ENCODE measurements around the gene SCN4A.
"Not testable (repeated sequence)": the region's sequence is repeated elsewhere in the genome, so short reads cannot be mapped to it uniquely, and the experiment has no call there.

SCN4A gene

DNA sequence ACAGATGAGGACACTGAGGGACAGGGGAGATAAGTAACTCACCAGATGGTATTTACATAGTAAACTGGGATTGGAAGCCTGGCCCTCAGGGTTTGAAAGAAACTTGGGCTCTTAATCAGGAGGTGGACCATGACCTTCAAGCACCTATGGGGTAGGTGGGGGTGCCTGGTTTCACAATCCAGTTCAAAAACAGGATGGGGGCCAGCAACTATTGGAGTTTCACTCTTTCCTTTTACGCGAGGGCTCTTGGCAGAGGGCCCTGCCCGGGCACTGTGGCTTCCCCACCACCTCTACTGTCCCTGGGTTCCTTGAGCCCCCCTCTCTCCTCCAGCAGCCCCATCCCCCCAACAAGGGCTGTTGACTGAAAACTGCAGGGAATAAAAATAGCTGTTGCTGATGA lies 14.1 kb upstream of the SCN4A start:
- Histone ChIP-seq H3K36me3 (ENCODE audit: insufficient read depth, insufficient read length, low read length) (no peaks in the 10 kb centered on the region), H3K9ac (ENCODE audit: insufficient read length, low read depth) (no peak overlapping the region), H3K4me1 (ENCODE audit: insufficient read depth, insufficient read length) (peaks cover 37% of the 10 kb centered on the region), H3K4me3 (ENCODE audit: insufficient read length, low read depth) (no peak overlapping the region), H3K9me3 (ENCODE audit: insufficient read depth, low read length) (peaks cover 5% of the 10 kb centered on the region; the same call in 1 of the 2 replicates), H3K27me3 (ENCODE audit: insufficient read depth, insufficient read length) (peaks cover 13% of the 10 kb centered on the region)
- TF ChIP-seq YY1 (IDR thresholded peaks at IDR 0.05; ENCODE audit: insufficient read depth, insufficient read length) (no peak), SUZ12 (IDR thresholded peaks at IDR 0.05; ENCODE audit: extremely low read depth, insufficient read depth, insufficient read length) (no peak), ZNF274 (IDR thresholded peaks at IDR 0.05; ENCODE audit: low read depth, low read length) (no peak)
- no peak for DNase-seq (ENCODE audit: low read depth, low spot score)

DNA sequence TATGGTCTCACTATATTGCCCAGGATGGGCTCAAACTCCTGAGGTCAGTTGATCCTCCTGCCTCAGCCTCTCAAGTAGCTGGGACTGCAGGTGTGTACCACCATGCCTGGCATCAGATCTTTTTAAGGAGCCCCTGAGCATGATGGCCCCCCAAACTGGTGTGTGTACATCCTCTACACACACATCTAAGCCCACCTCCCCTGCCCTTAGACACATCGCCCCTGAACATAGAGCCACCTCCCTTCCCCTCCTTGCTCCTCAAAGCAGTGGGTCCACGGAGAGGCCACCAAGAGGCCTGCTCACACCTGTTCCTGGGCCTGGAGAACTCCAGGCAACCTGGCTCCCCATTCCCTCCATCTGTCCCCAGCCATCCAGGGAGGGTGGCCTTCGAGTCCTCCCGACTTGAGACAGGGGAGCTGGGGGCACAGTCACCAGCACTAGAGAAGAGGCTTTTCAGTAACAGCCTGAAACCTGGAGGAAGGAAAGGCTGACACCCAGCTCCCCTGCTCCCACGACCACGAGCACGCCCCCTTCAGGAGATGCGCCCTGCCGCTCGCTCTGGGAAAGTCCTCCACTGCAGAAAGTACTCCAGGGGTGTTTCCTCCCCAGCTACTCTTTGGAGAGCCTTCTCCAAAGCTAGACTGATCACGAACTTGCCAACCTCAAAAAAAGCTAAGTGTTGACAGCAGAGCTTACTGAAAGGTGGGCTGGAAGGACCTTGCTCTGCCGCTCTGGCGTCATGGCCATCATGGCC lies 12.8 kb upstream of the SCN4A start:
- no peak for DNase-seq (ENCODE audit: low read depth, low spot score)
- Histone ChIP-seq H3K9me3 (ENCODE audit: insufficient read depth, low read length) (peaks cover 9% of the 10 kb centered on the region; the same call in 1 of the 2 replicates), H3K36me3 (ENCODE audit: insufficient read depth, insufficient read length, low read length) (no peaks in the 10 kb centered on the region), H3K9ac (ENCODE audit: insufficient read length, low read depth) (no peak overlapping the region), H3K4me3 (ENCODE audit: insufficient read length, low read depth) (no peak overlapping the region), H3K4me1 (ENCODE audit: insufficient read depth, insufficient read length) (peaks cover 34% of the 10 kb centered on the region), H3K27me3 (ENCODE audit: insufficient read depth, insufficient read length) (peaks cover 8% of the 10 kb centered on the region)
- TF ChIP-seq ZNF274 (IDR thresholded peaks at IDR 0.05; ENCODE audit: low read depth, low read length) = no peak
- TF ChIP-seq SUZ12 (IDR thresholded peaks at IDR 0.05; ENCODE audit: extremely low read depth, insufficient read depth, insufficient read length) = no peak
- no peak for TF ChIP-seq YY1 (IDR thresholded peaks at IDR 0.05; ENCODE audit: insufficient read depth, insufficient read length)

DNA sequence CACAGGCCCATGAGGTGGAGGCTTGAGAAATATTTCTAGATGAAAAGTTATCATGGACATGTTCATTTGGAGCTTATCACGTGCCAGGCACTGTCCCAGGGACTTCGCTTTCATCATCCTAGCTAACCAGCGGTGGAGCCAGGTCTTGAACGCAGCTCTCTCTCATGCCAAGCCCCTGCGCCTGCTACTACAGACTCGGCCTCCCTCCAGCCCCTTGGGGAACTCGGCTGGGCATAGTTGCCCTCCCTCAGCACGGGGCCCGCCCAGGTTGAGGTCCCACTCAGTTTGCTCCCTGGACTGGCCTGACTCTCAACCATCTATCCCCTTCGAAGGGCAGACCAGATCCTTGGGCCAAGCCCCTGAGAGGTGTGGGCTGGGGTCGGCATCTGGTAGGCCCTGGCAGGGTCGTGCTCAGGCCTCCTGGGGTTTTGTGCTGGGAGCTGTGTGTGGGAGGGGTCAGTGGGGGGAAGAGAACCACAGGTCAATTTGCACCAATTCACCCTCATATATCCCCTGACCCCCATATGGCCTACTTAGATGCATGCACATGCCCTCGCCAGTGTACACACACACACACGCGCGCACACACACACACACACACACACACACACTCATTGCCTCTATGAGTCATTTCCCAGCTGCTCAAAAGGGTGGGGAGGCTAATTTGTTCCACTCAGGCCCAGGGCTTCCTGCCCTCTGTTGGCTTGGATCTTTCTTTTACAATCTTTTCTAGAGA lies 12.1 kb upstream of the SCN4A start:
- Histone ChIP-seq H3K36me3 (ENCODE audit: insufficient read depth, insufficient read length, low read length) (no peaks in the 10 kb centered on the region), H3K9me3 (ENCODE audit: insufficient read depth, low read length) (peaks cover 9% of the 10 kb centered on the region; the same call in 1 of the 2 replicates), H3K27me3 (ENCODE audit: insufficient read depth, insufficient read length) (peaks cover 5% of the 10 kb centered on the region), H3K4me1 (ENCODE audit: insufficient read depth, insufficient read length) (peaks cover 28% of the 10 kb centered on the region), H3K4me3 (ENCODE audit: insufficient read length, low read depth) (no peak overlapping the region), H3K9ac (ENCODE audit: insufficient read length, low read depth) (no peak overlapping the region)
- DNase-seq (ENCODE audit: low read depth, low spot score) = no peak
- TF ChIP-seq SUZ12 (IDR thresholded peaks at IDR 0.05; ENCODE audit: extremely low read depth, insufficient read depth, insufficient read length) (no peak), YY1 (IDR thresholded peaks at IDR 0.05; ENCODE audit: insufficient read depth, insufficient read length) (no peak), ZNF274 (IDR thresholded peaks at IDR 0.05; ENCODE audit: low read depth, low read length) (no peak)

DNA sequence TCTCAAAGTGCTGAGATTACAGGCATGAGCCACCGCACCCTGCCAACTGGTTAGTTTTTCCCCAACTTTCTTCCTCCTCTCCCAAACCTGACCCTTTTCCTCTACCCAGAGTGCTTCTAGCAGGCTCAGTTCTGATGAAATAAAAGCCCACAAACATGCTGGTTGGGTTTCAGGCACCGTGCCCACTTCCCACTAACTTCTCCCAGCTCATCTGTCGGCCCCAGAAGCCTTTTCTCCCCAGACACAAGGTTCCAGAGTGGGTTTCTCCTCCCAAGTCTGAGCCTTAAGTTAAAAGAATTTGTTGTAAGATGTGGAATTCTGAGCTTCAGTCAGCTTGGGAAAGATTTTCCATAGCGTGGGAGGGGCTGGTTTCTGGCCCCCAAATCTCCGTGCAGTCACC lies 11.5 kb upstream of the SCN4A start:
- TF ChIP-seq YY1 (IDR thresholded peaks at IDR 0.05; ENCODE audit: insufficient read depth, insufficient read length) (no peak), SUZ12 (IDR thresholded peaks at IDR 0.05; ENCODE audit: extremely low read depth, insufficient read depth, insufficient read length) (no peak), ZNF274 (IDR thresholded peaks at IDR 0.05; ENCODE audit: low read depth, low read length) (no peak)
- Histone ChIP-seq H3K9ac (ENCODE audit: insufficient read length, low read depth) (no peak overlapping the region), H3K4me1 (ENCODE audit: insufficient read depth, insufficient read length) (peaks cover 23% of the 10 kb centered on the region), H3K9me3 (ENCODE audit: insufficient read depth, low read length) (peaks cover 9% of the 10 kb centered on the region; the same call in 1 of the 2 replicates), H3K27me3 (ENCODE audit: insufficient read depth, insufficient read length) (peaks cover under 1% of the 10 kb centered on the region), H3K4me3 (ENCODE audit: insufficient read length, low read depth) (no peak overlapping the region), H3K36me3 (ENCODE audit: insufficient read depth, insufficient read length, low read length) (no peaks in the 10 kb centered on the region)
- DNase-seq (ENCODE audit: low read depth, low spot score) = no peak

DNA sequence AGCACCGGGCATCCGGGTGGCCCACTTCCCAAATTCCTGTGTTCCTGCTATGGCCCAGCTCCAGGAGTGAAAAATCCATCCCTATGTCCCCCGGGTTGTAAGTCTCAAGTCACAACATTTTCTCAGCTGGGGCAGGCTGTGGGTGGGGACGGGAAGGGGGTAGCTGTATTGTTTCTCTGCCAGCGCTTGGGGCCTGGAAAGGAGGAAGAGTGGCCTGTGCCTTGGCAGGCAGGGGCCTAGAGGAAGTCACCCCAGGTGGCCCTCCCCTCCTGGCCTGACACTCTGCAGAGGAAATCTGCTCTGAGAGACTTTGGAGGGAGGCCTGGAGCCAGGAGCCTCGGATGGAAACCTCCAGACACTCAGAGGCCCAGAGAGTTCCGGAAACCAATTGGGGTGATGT lies 10.6 kb upstream of the SCN4A start:
- H3K4me3 ChIP-seq (ENCODE audit: insufficient read length, low read depth) = no peak overlapping the region
- H3K9ac ChIP-seq (ENCODE audit: insufficient read length, low read depth) = no peak overlapping the region
- H3K4me1 ChIP-seq (ENCODE audit: insufficient read depth, insufficient read length) = peaks cover 22% of the 10 kb centered on the region
- no peak for DNase-seq (ENCODE audit: low read depth, low spot score)
- TF ChIP-seq YY1 (IDR thresholded peaks at IDR 0.05; ENCODE audit: insufficient read depth, insufficient read length) (no peak), ZNF274 (IDR thresholded peaks at IDR 0.05; ENCODE audit: low read depth, low read length) (no peak), SUZ12 (IDR thresholded peaks at IDR 0.05; ENCODE audit: extremely low read depth, insufficient read depth, insufficient read length) (no peak)
- H3K36me3 ChIP-seq (ENCODE audit: insufficient read depth, insufficient read length, low read length) = no peaks in the 10 kb centered on the region
- no peaks in the 10 kb centered on the region for H3K27me3 ChIP-seq (ENCODE audit: insufficient read depth, insufficient read length)
- H3K9me3 ChIP-seq (ENCODE audit: insufficient read depth, low read length) = peaks cover 9% of the 10 kb centered on the region; the same call in 1 of the 2 replicates

DNA sequence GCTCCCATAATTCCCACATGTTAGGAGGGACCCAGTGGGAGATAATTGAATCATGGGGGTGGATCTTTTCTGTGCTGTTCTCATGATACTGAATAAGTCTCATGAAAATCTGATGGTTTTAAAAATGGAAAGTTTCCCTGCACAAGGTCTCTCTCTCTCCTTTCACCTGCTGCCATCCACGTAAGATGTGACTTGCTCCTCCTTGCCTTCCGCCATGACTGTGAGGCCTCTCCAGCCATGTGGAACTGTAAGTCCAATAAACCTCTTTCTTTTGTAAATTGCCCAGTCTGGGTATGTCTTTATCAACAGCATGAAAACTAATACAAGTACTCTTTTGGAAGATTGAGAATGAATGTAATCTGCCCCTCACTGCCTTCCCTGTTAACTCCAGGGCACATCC lies 9.9 kb upstream of the SCN4A start:
- not testable (repeated sequence) for H3K36me3 ChIP-seq (ENCODE audit: insufficient read depth, insufficient read length, low read length); H3K9ac ChIP-seq (ENCODE audit: insufficient read length, low read depth); DNase-seq (ENCODE audit: low read depth, low spot score); H3K27me3 ChIP-seq (ENCODE audit: insufficient read depth, insufficient read length); H3K9me3 ChIP-seq (ENCODE audit: insufficient read depth, low read length); H3K4me3 ChIP-seq (ENCODE audit: insufficient read length, low read depth)
- peaks cover 15% of the 10 kb centered on the region for H3K4me1 ChIP-seq (ENCODE audit: insufficient read depth, insufficient read length)
